GM18505 (cell line): Measurements from ENCODE around the gene TMEM11.

Source experiments
- ATAC-seq: cut with Tn5 transposase; IDR thresholded peaks from one replicate; pipeline ENCODE4 v1.9.1; 2021; ENCODE audit not compliant: unreplicated experiment
- POLR2A ChIP-seq: IDR thresholded peaks from 4 replicates; pipeline ENCODE4 v1.6.1; 2011; ENCODE audit warnings: borderline replicate concordance; ENCODE audit not compliant: insufficient read depth, insufficient read length; ENCODE audit errors: extremely low read depth

Gene TMEM11

GRCh38 chr17:21163101-21163500 is 50.9 kb downstream of the TMEM11 start:
- no peak for ATAC-seq
- TF ChIP-seq POLR2A: no peak

GRCh38 chr17:21162394-21162775 is 51.6 kb downstream of the TMEM11 start:
- ATAC-seq: no peak
- no peak for TF ChIP-seq POLR2A

GRCh38 chr17:21161498-21162393 is 52.2 kb downstream of the TMEM11 start:
- TF ChIP-seq POLR2A: no peak
- no peak for ATAC-seq

- TF ChIP-seq POLR2A: no peak
- ATAC-seq: no peak
Observed at GRCh38 chr17:21160401-21160800, 53.6 kb downstream of the TMEM11 start.

GRCh38 chr17:21157586-21158370 is 56.2 kb downstream of the TMEM11 start:
- ATAC-seq: no peak
- no peak for TF ChIP-seq POLR2A

GRCh38 chr17:21152731-21153130 is 61.2 kb downstream of the TMEM11 start:
- ATAC-seq: no peak
- TF ChIP-seq POLR2A: no peak

- no peak for TF ChIP-seq POLR2A
- no peak for ATAC-seq
Observed at GRCh38 chr17:21149621-21150020, 64.3 kb downstream of the TMEM11 start.
